Esophagus (tissue), 2 donors: ENCODE measurements around the gene CMTR1. TPM values are rescaled to one million over a fixed set of nuclear protein-coding genes. Genes with fewer than 3 reads are reported as not detected.

Experiments used
- H3K27ac ChIP-seq, 2 donors: one replicate each; pipeline ENCODE4 v1.5.1; 2013; ENCODE audit warnings: low read depth in 2 of 2, mild to moderate bottlenecking in 2 of 2, inconsistent platforms in 1 of 2, low read length in 1 of 2, moderate library complexity in 1 of 2
- H3K27me3 ChIP-seq, 2 donors: one replicate each; pipeline ENCODE4 v1.6.1; 2013; ENCODE audit warnings: low read length in 2 of 2, control low read depth in 1 of 2, mild to moderate bottlenecking in 1 of 2; ENCODE audit not compliant: insufficient read depth in 2 of 2, control insufficient read depth in 1 of 2
- H3K36me3 ChIP-seq, 2 donors: one replicate each; pipeline ENCODE4 v1.6.1; 2013; ENCODE audit warnings: low read length in 1 of 2; ENCODE audit not compliant: control insufficient read depth in 2 of 2, insufficient read depth in 2 of 2
- H3K4me1 ChIP-seq, 2 donors: one replicate each; pipeline ENCODE4 v1.6.1; 2013; ENCODE audit warnings: low read length in 1 of 2; ENCODE audit not compliant: control insufficient read depth in 2 of 2, insufficient read depth in 2 of 2
- H3K4me3 ChIP-seq, 2 donors: one replicate each; pipeline ENCODE4 v1.5.1; 2013; ENCODE audit warnings: low read length in 2 of 2, mild to moderate bottlenecking in 2 of 2, low read depth in 1 of 2, moderate library complexity in 1 of 2
- H3K9me3 ChIP-seq, 2 donors: one replicate each; pipeline ENCODE4 v1.6.1; 2013; ENCODE audit warnings: mild to moderate bottlenecking in 2 of 2, low read depth in 1 of 2, low read length in 1 of 2, moderate library complexity in 1 of 2; ENCODE audit not compliant: control insufficient read depth in 2 of 2, insufficient read depth in 1 of 2
- WGBS, 2 donors: extraction: QIAGEN DNeasy Blood & Tissue Kit; methylation state at CpG; one replicate each; pipeline ENCODE4 v1.1.7; 2013; 5-methylcytosine and 5-hydroxymethylcytosine counted together
- polyA plus RNA-seq, 2 donors: library from polyadenylated mRNA; stranded (reverse); fragments of 200-250 nt; gene quantifications; one replicate each; pipeline ENCODE4 v1.2.3, GENCODE V29; 2013
- donor health status: healthy with polysubstance abuse.
- donor health status: Bipolar disorder and iron deficiency.

The CMTR1 gene
- polyA plus RNA-seq, 2 donors: 10.5 to 12.0 TPM

DNA sequence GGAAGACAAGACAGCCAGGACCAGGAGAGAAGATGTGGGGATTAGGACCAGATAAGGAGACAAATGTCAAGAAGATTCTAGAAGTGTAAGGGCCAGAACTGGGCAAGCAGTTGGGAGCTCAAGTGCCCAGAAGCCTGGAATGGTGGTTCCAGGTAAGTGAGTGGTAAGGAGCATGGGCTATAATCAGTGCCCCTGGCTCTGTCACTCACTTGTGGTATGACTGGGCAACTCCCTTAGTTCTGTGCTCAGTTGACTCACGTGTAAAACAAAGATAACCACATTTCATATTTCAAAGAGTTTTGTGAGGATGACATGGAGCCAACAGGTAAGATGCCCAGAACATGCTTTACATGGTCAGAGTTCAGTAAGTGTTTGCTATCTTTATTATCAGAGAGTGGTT, 55.5 kb downstream of the CMTR1 start:
- H3K9me3 ChIP-seq: no peaks in the 10 kb centered on the region
- peaks cover 0 to 3% of the 10 kb centered on the region in 2 donors for H3K36me3 ChIP-seq
- no peak overlapping the region for H3K4me3 ChIP-seq
- H3K27me3 ChIP-seq: no peaks in the 10 kb centered on the region
- 41 to 45% methylated on average over 1 of the region's 1 CpG for WGBS, 2 donors
- H3K4me1 ChIP-seq: peaks cover 4% of the 10 kb centered on the region in 2 donors
- no peak overlapping the region for H3K27ac ChIP-seq

DNA sequence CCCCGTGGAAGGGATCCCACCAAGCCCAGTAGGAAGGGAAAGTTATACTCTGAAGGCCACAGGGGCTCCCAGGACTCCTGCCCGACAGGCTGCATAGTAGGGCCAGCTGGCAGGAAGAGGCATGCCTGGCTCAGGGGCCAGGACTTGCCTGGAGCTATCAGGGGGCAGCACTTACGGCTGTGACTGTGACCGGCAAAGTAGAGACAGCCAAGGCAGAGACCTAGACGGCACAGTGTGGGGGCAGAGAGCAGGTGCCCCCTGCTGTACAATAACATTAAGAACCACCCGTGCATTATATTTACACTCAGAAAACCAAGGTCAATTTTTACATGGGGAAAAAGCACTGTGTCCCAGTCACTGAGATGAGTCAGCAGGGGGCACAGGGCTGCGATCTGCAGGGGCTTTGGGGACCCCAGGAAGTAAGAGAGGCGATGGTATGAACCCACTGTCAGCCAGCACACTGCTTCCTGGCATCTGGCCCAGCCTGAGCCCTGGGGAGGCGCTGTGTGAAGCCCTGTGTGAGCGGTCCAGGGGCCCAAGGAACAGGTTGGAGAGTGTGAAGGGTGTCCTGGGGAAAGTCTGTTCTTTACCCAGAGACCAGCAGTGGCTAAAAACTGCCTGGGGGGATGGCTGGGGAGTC, 56.8 kb downstream of the CMTR1 start:
- no peaks in the 10 kb centered on the region for H3K36me3 ChIP-seq
- no peaks in the 10 kb centered on the region for H3K27me3 ChIP-seq
- H3K27ac ChIP-seq: no peak overlapping the region
- WGBS, 2 donors: 43 to 52% methylated on average over 10 of the region's 10 CpGs
- no peak overlapping the region for H3K4me3 ChIP-seq
- no peaks in the 10 kb centered on the region for H3K9me3 ChIP-seq
- peaks cover 4 to 7% of the 10 kb centered on the region in 2 donors for H3K4me1 ChIP-seq

DNA sequence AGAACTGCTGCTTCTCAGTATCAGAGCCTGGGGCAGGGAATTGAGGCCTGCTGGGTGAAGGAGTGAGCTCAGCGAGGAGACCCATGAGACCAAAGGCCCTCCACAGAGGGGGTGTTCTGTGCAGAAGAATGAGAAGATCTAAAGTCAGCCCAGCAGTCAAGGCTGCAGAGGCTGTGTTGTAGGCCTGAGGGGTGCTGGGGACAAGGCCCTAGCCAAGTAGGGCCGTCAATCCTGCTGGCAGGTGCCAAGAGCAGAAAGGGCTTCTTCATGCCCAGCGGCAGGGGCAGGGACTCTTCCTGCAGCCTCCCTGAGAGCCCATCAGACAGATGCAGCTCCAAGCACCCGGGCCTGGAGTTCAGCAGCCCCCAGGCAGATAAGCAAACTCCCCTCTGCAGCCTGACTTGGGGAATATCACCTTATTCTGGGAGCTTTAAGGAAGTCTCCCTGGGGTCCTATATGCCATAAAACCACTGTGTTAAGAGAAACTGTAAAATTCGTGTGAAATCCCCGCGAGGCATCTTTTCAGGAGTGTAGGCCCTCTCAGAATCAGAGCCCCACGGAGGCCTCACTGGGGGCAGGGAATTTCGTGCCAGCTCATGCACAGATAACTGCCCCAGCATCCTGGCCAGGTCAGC, 57.6 kb downstream of the CMTR1 start:
- 69 to 75% methylated on average over 9 of the region's 9 CpGs for WGBS, 2 donors

DNA sequence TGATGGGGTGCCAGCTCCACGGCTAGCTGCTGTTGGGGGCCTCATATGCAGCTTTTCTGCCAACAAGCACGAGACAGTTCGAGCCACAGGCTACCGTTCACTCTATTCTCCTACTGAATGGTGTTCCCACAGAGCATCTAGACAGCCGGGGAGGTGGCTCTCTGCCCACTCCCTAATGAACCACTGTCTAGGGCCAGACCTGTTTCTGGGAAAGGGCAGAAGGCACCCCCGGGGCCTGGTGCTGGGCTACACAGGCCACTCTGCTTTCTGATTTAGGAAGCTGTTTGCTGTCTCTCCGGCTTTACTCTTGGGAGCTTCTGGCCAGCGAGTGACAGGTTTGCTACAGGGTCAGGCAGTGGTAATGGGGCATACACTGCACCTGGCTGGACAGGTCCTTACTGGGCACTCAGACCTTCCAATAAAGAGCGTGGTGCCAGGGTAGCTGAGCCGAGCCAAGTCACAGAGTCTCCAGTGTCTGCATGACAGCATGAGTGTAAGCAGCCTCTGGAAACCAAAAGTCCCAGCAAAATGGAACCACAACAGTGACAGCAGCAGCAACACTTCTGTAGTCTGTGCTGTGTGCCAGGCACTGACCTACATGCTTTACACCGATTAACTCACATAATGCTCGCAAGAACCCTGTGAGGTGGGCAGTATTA, 58.3 kb downstream of the CMTR1 start:
- no peaks in the 10 kb centered on the region for H3K27me3 ChIP-seq
- H3K9me3 ChIP-seq: no peaks in the 10 kb centered on the region
- no peaks in the 10 kb centered on the region for H3K36me3 ChIP-seq
- H3K27ac ChIP-seq: no peak overlapping the region
- 69 to 72% methylated on average over 12 of the region's 12 CpGs for WGBS, 2 donors
- H3K4me3 ChIP-seq: no peak overlapping the region
- H3K4me1 ChIP-seq: peaks cover 4 to 7% of the 10 kb centered on the region in 2 donors

More for the DNA sequence above, 57.6 kb downstream of the CMTR1 start:
- H3K4me3 ChIP-seq: no peak overlapping the region
- no peak overlapping the region for H3K27ac ChIP-seq
- H3K36me3 ChIP-seq: no peaks in the 10 kb centered on the region
- peaks cover 4 to 7% of the 10 kb centered on the region in 2 donors for H3K4me1 ChIP-seq
- no peaks in the 10 kb centered on the region for H3K9me3 ChIP-seq
- no peaks in the 10 kb centered on the region for H3K27me3 ChIP-seq

DNA sequence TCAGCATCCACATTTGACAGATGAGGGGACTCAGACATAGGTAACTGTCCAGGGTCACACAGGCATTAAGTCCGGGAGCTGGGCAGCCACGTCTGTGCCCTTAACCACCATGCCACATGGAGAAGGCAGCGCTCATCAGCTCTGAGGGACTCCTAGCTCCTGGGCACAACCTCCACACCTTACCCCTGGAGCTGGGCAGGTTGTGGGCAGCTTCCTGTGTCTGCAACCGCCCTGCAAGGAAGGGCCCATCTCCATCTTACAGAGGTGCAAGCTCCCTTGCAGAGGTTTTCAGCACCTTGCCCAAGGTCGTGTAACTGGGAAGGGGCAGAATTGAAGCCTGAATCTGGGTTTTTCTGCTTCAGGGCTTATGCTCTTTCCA, 58.8 kb downstream of the CMTR1 start:
- Histone ChIP-seq H3K9me3 (no peaks in the 10 kb centered on the region), H3K27me3 (no peaks in the 10 kb centered on the region), H3K27ac (no peak overlapping the region), H3K36me3 (no peaks in the 10 kb centered on the region), H3K4me3 (no peak overlapping the region), H3K4me1 (peaks cover 4 to 7% of the 10 kb centered on the region in 2 donors)
- 77 to 83% methylated on average over 5 of the region's 5 CpGs for WGBS, 2 donors

DNA sequence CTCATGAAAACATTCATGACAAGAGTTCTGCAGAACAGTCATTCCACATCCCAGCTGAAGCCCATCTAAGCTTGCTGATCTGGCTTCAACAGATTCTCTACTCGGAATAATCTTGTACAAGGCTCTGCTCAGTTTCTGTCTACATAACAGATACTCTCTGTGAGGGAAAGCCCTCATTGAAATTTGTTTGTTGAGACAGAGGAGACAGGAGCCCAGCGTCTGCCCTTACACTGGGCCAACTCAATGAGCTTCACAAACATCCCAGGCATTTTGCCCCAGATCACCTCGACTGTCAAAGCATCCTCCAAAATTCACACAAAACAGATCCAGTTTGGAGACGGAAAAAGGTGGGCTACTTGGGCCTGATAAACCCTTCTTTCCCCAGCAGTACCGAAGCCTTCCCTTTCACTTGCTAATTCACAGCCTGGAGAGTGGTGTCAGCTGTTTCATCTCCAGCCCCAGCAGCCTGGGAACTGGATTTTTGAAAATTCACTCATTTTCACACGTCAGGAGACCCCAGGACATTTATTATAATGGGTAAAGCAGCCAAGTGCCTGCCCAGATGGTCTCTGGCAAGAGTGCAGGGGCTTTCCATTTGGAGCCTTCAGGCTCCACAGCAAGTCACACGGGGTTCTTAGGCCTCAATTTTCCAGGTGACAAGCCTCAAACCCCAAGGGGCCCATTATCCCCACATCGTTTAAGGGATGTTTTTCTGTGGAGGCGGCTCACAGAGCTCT, 59.4 kb downstream of the CMTR1 start:
- Histone ChIP-seq H3K4me1 (peaks cover 4 to 7% of the 10 kb centered on the region in 2 donors), H3K27me3 (no peaks in the 10 kb centered on the region), H3K4me3 (no peak overlapping the region), H3K9me3 (no peaks in the 10 kb centered on the region), H3K36me3 (no peaks in the 10 kb centered on the region), H3K27ac (no peak overlapping the region)
- 49 to 58% methylated on average over 9 of the region's 9 CpGs for WGBS, 2 donors

DNA sequence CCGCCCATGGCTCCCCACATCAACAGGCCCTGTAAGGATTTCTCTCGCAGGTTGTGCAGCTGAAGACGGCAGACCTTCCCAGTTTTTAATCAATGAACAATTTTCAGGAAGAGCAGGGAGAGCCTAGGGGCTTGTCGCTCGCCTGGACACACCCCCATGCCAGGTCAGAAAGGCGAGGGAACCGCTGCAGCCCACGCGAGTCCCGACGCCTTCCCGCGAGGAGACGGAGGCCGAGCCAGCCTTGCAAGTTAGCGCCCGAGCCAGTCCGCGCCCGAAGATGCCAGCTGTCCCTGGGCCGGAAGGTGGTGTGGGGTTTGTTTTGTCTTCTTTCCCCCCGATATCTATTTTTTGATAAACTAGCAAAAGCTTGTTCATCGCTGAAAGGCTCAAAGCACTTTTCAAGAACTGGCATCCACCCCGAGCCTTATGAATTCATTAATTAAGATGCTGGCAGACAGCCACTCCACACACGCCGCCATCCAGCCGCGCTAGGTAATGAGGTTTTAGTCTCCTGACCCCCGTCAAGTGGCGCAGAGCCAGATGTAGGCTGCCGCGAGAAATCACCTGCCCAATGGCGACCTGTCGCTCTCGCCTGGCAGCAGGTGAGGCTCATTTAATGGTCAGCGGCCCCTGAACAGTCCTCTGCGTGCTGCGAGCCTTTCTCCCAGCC, 60.1 kb downstream of the CMTR1 start:
- H3K9me3 ChIP-seq: no peaks in the 10 kb centered on the region
- peaks cover 4 to 7% of the 10 kb centered on the region in 2 donors for H3K4me1 ChIP-seq
- H3K36me3 ChIP-seq: no peaks in the 10 kb centered on the region
- H3K27ac ChIP-seq: no peak overlapping the region
- H3K4me3 ChIP-seq: no peak overlapping the region
- WGBS, 2 donors: 53 to 60% methylated on average over 38 of the region's 38 CpGs
- no peaks in the 10 kb centered on the region for H3K27me3 ChIP-seq

DNA sequence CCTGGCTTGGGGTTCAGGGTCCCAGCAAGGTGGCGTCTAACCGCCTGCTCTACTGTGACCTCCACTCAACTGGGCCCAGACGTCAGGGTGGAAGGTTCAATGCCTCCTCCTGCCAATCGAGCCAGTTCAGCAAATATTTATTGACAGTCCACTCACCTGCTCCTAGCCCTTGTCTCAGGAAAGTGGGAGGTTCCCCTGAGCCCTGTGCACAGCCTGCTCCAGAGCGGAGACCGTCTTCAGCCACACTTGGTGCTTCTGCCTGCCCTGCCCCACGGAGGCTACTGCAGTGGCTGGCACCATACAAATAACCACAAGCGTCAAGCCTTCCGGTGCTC, 60.6 kb downstream of the CMTR1 start:
- no peak overlapping the region for H3K27ac ChIP-seq
- WGBS, 2 donors: 76 to 82% methylated on average over 9 of the region's 9 CpGs
- peaks cover 4 to 7% of the 10 kb centered on the region in 2 donors for H3K4me1 ChIP-seq
- H3K4me3 ChIP-seq: no peak overlapping the region
- H3K36me3 ChIP-seq: no peaks in the 10 kb centered on the region
- no peaks in the 10 kb centered on the region for H3K9me3 ChIP-seq
- H3K27me3 ChIP-seq: no peaks in the 10 kb centered on the region

DNA sequence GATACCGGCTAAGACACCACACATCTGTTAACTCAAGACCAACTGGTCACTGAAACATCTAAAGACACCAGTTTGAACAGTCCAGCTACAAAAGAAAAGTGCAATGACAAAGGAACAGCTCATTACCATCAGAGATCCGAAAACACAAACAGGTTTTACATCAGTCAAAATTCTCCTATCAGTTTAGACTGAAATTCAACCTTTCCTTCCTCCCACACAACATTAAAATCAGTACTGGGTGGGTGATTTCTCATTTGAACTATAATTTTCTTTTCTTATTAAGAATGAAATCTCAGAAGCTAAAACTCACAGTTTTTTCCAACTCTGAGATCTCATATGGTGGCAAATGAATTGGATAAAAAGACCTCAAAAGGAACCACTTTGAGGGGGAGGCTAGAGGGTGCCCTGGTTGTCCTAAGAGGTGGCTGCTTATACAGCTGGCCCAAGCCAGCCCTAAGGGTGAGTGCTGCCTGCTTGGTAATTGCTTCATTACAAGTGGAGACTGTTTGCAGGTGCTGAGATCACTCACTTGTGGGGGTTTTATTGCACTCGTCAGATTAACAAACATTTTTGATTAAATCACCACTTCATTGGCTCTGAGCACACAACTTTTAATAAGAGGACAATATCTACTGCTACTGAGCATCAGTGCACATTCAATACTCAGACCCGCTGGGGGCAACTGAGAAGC, 62.4 kb downstream of the CMTR1 start:
- Histone ChIP-seq H3K4me3 (no peak overlapping the region), H3K9me3 (no peaks in the 10 kb centered on the region), H3K27ac (no peak overlapping the region), H3K27me3 (no peaks in the 10 kb centered on the region), H3K4me1 (peaks cover 0 to 7% of the 10 kb centered on the region in 2 donors), H3K36me3 (no peaks in the 10 kb centered on the region)
- 84% methylated on average over 4 of the region's 4 CpGs for WGBS, 2 donors
